Stimulated activated CD4-positive, alpha-beta T cell treated with anti-CD3 and anti-CD28 coated beads, Interleukin-4, amount 100 ng/mL, for 4 hours (primary cell): ENCODE measurements around the gene RASA4.
"Not testable (repeated sequence)": the region's sequence is repeated elsewhere in the genome, so short reads cannot be mapped to it uniquely, and the experiment has no call there.

Source experiments
- DNase-seq, 2 experiments: peaks; one replicate each; pipeline ENCODE4 v3.0.0-alpha.2; 2020

Gene RASA4

GRCh38 chr7:102604431-102605145 is 12.0 kb downstream of the RASA4 start:
- not testable (repeated sequence) for DNase-seq

- not testable (repeated sequence) for DNase-seq
These were observed 14.2 kb downstream of the RASA4 start for GRCh38 chr7:102602317-102602716.

GRCh38 chr7:102599699-102600098 is 16.9 kb downstream of the RASA4 start:
- DNase-seq, result not testable (repeated sequence)

DNA sequence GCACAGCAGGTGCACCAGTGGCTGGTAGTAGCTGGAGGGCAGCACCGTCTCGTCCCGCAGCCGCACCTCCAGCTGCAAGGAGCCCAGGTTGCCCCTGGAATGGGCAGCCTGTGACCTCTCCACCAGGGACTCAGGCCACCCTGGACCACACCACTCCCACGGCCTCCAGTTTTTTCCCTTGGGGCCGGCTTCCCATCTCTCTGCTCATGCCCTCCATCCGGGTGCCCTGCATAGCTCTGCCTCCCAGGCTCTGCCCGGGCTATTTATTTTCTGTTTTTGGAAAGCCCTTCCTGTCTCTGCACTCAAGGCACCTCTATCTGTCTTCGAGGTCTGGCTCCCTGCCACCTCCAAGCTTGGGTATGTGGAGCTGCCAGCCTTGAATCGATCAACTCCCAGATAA is 20.5 kb downstream of the RASA4 start:
- not testable (repeated sequence) for DNase-seq

DNA sequence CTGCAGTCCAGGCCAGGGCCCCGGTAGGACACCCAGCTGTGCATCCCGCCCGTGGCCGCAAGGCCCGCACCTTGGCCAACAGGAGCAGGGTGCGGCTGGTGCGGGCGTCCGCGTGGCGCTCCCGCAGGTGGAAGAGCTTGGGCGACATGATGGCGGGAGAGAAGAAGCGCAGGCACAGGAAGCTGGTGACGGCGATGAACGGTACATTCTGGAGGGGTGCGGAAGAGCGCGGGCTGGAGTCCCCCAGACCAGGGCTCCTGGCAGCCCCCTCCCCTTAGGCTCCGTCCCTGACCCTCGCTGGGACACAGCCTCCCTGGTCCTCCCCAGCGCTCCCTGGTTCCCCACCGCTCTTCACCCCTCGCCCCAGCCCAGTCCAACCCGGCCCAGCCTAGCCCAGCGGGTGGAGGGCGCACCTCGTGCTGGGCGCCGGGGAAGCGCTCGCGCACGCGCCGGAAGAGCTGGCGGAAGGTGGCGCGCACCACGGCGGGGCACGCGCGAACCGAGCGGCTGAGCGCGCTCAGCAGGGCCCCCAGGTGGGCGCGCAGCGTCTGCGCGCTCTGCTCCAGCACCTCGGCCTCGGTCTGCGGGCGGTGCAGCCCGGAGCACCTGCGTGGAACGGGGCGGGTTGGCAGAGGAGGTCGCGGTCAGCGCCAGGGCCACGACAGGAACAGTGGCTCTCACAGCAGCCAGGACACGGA is 22.8 kb downstream of the RASA4 start:
- not testable (repeated sequence) for DNase-seq

- peak in 1 of 2 experiments; percentile 34 for DNase-seq
These were observed 24.0 kb downstream of the RASA4 start for GRCh38 chr7:102592477-102593019.

DNA sequence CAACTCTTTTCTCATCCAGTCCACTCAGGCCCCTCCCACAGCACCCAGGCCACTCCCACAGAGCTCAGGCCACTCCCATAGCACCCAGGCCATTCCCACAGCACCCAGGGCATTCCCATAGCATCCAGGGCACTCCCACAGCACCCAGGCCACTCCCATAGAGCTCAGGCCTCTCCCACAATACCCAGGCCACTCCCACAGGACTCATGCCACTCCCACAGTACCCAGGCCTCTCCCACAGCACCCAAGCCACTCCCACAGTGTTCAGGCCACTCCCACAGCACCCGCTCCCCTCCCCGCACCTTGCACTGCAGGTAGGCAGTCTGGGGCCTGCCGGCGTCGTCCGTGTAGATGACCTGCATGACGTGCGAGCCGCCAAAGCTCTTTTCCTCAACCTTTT is 26.7 kb downstream of the RASA4 start:
- DNase-seq, result not testable (repeated sequence)

- not testable (repeated sequence) for DNase-seq
These were observed 33.1 kb downstream of the RASA4 start for GRCh38 chr7:102583495-102583894.

GRCh38 chr7:102581722-102582121 is 34.8 kb downstream of the RASA4 start:
- DNase-seq, result not testable (repeated sequence)

DNA sequence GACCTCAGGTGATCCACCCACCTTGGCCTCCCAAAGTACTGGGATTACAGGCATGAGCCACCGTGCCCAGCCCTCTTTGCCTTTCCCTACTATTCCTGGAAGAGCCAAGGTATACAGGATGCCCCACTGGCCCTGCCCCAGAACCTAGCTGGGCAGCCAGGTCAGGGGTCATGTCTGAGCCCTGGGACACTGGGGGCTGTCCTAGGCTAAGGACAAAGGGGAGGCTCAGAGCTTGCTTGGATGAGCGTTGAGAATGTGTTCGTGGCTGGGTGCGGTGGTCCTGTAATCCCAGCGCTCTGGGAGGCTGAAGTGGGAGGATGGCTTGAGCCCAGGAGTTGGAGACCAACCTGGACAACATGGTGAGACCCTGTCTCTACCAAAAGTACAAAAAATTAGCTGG is 38.1 kb downstream of the RASA4 start:
- DNase-seq, result not testable (repeated sequence)

GRCh38 chr7:102577315-102578240 is 39.0 kb downstream of the RASA4 start:
- DNase-seq, result peak in 1 of 2 experiments; percentile 1

GRCh38 chr7:102576363-102576762 is 40.2 kb downstream of the RASA4 start:
- DNase-seq, result not testable (repeated sequence)

DNA sequence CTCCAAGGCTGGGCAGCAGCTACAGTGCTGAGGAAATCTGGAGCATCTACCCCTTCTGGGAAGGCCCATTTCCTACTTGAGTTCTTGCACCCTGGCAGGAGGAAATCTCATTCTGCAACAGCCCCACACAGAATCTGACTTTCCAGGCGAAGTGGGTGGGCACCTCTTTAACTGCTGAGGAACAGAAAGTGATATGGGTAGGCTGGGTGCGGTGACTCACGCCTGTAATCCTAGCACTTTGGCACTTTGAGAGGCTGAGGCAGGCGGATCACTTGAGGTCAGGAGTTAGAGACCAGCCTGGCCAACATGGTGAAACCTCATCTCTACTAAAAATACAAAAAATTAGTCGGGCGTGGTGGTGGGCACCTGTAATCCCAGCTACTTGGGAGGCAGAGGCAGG is 41.9 kb downstream of the RASA4 start:
- DNase-seq, result not testable (repeated sequence)

- peak; percentile 99 to 100 for DNase-seq
These were observed 44.0 kb downstream of the RASA4 start, which contains the start of gene POLR2J3 for GRCh38 chr7:102572261-102573239. POLR2J3 (minus strand) TSS chr7:102572583; CDS start chr7:102572521, 62 bp downstream.

DNA sequence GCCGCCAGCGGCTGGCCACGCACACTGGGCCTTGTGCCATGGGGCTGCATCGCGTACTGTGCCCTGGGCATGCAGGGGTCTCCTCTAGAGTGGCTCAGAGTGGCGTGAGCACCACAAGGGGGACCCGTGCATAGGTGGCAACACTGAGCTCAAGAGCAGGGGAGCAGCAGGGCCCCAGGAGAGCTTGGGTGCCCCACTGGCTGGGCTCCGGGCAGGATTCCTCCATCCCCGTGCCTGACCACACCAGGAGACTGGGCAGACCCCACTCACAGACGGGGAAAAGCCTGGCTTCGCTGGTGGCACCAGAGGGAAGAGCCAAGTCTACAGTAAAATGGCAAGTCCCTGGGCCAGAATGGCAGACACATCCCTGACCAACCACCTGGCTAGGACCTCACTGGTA is 47.9 kb downstream of the RASA4 start:
- not testable (repeated sequence) for DNase-seq

GRCh38 chr7:102550808-102551422 is 65.6 kb downstream of the RASA4 start, which contains the start of gene SPDYE2:
SPDYE2 (plus strand) TSS chr7:102551226; CDS start chr7:102553256, 2,030 bp downstream.
- DNase-seq, result not testable (repeated sequence)

DNA sequence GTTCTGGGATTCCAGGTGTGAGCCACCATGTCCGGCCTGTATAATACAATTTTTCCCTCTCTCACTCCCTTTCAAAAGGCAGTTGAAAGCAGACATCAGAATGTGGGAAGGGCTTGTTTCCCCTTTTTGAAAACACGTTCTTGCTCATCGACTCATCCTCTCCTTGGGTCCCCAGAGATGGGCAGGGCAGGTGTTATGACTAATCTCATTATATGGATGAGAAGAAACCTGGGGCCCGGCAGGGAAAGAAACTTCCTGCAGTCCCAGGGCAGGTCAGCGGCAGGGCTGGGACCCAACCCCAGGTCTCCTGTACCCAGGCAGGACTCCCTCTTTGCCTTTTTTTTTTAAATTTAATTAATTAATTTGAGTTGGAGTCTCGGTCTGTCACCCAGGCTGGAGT is 70.2 kb downstream of the RASA4 start:
- DNase-seq, result not testable (repeated sequence)

DNA sequence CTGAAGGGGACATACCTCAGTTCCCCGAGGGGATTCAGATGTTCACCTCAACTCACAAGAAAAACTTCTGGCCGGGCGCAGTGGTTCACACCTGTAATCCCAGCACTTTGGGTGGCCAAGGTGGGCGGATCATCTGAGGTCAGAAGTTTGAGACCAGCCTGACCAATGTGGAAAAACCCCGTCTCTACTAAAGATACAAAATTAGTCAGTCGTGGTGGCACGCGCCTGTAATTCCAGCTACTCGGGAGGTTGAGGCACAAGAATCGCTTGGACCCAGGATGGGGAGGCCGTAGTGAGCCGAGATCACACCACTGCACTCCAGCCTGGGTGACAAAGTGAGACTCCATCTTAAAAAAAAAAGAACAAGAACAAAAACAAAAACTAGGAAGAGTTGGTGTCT is 71.3 kb downstream of the RASA4 start:
- not testable (repeated sequence) for DNase-seq

DNA sequence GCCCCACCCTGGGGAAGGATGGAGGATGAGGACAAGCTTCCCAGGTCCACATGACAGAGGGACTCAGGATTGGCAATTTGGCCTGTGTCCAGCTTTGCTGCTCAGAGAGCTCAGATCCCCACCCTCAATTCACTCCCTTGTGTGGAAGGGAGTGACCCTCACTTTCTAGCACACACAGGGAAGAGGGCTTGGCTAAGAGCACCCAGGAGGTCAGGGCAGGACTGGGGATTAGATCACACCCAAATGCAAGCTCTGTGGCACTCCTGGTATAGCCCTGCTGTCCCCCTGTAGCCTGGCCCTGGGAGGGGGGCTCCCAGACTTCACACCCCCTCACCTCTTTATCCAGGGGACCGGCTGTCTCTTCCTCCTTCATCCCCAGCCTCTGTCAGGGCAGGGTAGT is 72.2 kb downstream of the RASA4 start:
- not testable (repeated sequence) for DNase-seq

DNA sequence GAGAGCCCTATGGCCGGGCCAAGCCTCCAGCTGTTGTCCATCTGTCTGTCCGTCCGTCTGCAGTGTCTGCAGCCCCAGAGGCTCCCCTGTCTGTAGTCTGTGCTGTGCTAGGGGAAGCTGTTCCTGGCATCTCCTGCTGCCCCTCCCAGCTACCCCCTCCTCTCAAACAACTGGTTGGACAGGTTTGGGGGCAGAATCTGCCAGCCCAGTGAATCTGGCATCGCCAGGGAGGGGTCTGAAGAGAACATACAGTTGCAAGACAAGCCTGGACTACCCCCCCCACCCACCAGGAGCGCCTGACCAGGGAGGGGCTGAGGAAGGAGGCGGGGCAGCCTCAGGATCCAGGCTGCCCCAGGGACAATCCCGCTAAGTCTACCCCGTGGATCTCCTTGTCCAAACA is 73.0 kb downstream of the RASA4 start, which contains the start of gene UPK3BL2:
Gene UPK3BL2 (minus strand): TSS at position 101 of the 400 bp plus-strand sequence. CDS start 60 bp downstream, at position 41.
- DNase-seq, result not testable (repeated sequence)

DNA sequence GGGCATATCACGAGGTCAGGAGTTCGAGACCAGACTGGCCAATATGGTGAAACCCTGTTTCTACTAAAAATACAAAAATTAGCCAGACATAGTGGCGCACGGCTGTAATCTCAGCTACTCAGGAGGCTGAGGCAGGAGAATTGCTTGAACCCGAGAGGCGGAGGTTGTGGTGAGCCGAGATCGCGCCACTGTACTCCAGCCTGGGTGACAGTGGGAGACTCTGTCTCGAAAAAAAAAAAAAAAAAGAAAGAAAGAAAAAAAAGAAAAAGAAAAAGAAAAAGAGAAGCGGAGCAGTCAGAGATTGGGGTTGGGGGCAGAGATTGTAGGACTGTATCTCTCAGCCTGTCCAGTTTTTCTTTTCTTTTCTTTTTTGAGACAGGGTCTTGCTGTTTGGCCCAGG is 73.8 kb downstream of the RASA4 start:
- not testable (repeated sequence) for DNase-seq
